HG03565 (cell line): ENCODE measurements around the gene PLD3.

ENCODE experiments used
- ATAC-seq: cut with Tn5 transposase; IDR thresholded peaks from one replicate; pipeline ENCODE4 v1.9.1; 2021; ENCODE audit warnings: mild to moderate bottlenecking, moderate library complexity; ENCODE audit not compliant: unreplicated experiment

The PLD3 gene

GRCh38 chr19:40348125-40348913 is at the start of gene PLD3, which contains the start of gene C19orf47:
TSS of gene PLD3 (plus strand) at chr19:40348695. CDS start at chr19:40366484, 17,789 bp downstream.
TSS of gene C19orf47 (minus strand) at chr19:40348397. CDS start at chr19:40341857, 6,540 bp downstream.
- peak; percentile 89 for ATAC-seq

GRCh38 chr19:40300668-40301067 is 47.8 kb upstream of the PLD3 start:
- ATAC-seq: no peak

GRCh38 chr19:40302224-40303011 is 46.1 kb upstream of the PLD3 start:
- no peak for ATAC-seq

GRCh38 chr19:40303765-40304164 is 44.7 kb upstream of the PLD3 start:
- no peak for ATAC-seq

GRCh38 chr19:40304306-40304705 is 44.2 kb upstream of the PLD3 start:
- ATAC-seq: no peak

GRCh38 chr19:40305403-40305802 is 43.1 kb upstream of the PLD3 start:
- no peak for ATAC-seq

GRCh38 chr19:40309666-40310065 is 38.8 kb upstream of the PLD3 start:
- no peak for ATAC-seq

- no peak for ATAC-seq
Observed at GRCh38 chr19:40312533-40312932, 36.0 kb upstream of the PLD3 start.

- ATAC-seq: no peak
Observed at GRCh38 chr19:40313229-40313983, 35.1 kb upstream of the PLD3 start.

- no peak for ATAC-seq
Observed at GRCh38 chr19:40314656-40315055, 33.8 kb upstream of the PLD3 start.

GRCh38 chr19:40315812-40316470 is 32.6 kb upstream of the PLD3 start:
- no peak for ATAC-seq

GRCh38 chr19:40317338-40317737 is 31.2 kb upstream of the PLD3 start:
- no peak for ATAC-seq

- ATAC-seq: no peak
Observed at GRCh38 chr19:40320558-40320935, 27.9 kb upstream of the PLD3 start.

- ATAC-seq: no peak
Observed at GRCh38 chr19:40321076-40321475, 27.4 kb upstream of the PLD3 start.

GRCh38 chr19:40321566-40322270 is 26.8 kb upstream of the PLD3 start:
- ATAC-seq: no peak

- no peak for ATAC-seq
Observed at GRCh38 chr19:40322271-40322610, 26.3 kb upstream of the PLD3 start.

- no peak for ATAC-seq
Observed at GRCh38 chr19:40322951-40323615, 25.4 kb upstream of the PLD3 start.

GRCh38 chr19:40323705-40324104 is 24.8 kb upstream of the PLD3 start:
- ATAC-seq: no peak

GRCh38 chr19:40326201-40326600 is 22.3 kb upstream of the PLD3 start:
- no peak for ATAC-seq

GRCh38 chr19:40331052-40331451 is 17.4 kb upstream of the PLD3 start:
- ATAC-seq: no peak
